ENCODE results near the gene C19orf47.

DNA sequence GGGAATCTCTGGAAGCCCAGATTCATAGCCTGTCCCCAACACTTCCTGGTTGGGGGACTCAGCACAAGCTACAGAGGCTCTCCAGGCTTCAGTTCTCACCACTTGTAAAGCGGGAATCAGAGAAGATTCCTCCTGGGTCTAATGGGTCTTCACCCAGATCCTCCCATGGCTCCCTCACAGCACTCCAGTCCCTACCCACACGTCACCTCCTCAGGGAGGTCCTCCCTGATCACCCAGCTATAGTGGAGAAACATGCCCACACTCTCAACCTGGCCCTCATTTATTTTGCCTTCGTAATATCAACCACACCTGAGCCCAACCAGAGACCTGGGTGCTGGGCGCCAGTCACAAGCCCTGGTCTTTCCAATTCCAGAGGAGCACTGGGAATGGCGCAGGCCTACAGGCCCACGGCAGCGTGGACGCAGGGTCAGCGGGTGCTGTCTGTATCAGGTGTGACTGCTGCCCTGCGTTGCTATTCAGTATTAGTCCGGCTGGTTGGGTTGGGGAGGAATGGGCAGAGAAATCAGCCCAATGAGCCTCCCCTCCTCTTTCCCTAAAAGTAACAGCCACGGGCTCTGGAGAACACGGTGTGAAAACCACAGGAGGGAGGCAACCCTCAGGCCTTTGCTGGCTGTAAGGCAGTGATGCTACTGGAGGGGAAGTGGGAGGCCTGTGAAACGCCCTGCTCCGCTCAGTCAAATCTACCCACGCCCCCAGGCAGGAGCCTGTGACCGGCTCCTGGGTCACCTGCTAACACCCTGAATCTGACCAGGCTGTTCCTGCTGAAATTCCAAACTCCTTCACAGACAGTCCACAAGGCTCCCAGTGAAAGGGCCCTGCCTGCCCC is 68.2 kb downstream of the C19orf47 start:
- TF ChIP-seq, protein P1, sequence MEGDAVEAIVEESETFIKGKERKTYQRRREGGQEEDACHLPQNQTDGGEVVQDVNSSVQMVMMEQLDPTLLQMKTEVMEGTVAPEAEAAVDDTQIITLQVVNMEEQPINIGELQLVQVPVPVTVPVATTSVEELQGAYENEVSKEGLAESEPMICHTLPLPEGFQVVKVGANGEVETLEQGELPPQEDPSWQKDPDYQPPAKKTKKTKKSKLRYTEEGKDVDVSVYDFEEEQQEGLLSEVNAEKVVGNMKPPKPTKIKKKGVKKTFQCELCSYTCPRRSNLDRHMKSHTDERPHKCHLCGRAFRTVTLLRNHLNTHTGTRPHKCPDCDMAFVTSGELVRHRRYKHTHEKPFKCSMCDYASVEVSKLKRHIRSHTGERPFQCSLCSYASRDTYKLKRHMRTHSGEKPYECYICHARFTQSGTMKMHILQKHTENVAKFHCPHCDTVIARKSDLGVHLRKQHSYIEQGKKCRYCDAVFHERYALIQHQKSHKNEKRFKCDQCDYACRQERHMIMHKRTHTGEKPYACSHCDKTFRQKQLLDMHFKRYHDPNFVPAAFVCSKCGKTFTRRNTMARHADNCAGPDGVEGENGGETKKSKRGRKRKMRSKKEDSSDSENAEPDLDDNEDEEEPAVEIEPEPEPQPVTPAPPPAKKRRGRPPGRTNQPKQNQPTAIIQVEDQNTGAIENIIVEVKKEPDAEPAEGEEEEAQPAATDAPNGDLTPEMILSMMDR (IDR thresholded peaks at IDR 0.05) = no peak
- TF ChIP-seq EP300 (IDR thresholded peaks at IDR 0.05) = no peak

All from tibial nerve (tissue), 4 donors.